Stimulated activated CD8-positive, alpha-beta memory T cell treated with anti-CD3 and anti-CD28 coated beads, Interleukin-2, amount 100 ng/mL, for 1 hour (primary cell): ENCODE data around the gene WFDC1.

Experiments used
- DNase-seq, 2 donors: peaks; one replicate each; pipeline ENCODE4 v3.0.0-alpha.2; 2020; ENCODE audit warnings: low read depth in 2 of 2

WFDC1 gene

GRCh38 chr16:84294531-84295142 is at the start of gene WFDC1:
Gene WFDC1 (plus strand): TSS chr16:84294878. CDS start chr16:84294972, 94 bp downstream.
- no peak for DNase-seq

GRCh38 chr16:84245956-84246678 is 48.6 kb upstream of the WFDC1 start:
- no peak for DNase-seq

GRCh38 chr16:84246679-84247077 is 48.0 kb upstream of the WFDC1 start:
- no peak for DNase-seq

GRCh38 chr16:84247331-84247730 is 47.3 kb upstream of the WFDC1 start:
- DNase-seq = no peak

- no peak for DNase-seq
Measured at GRCh38 chr16:84247844-84248243, 46.8 kb upstream of the WFDC1 start.

- DNase-seq = no peak
Measured at GRCh38 chr16:84252184-84252583, 42.5 kb upstream of the WFDC1 start.

GRCh38 chr16:84253173-84253572 is 41.5 kb upstream of the WFDC1 start:
- no peak for DNase-seq

- no peak for DNase-seq
Measured at GRCh38 chr16:84254062-84254461, 40.6 kb upstream of the WFDC1 start.

- DNase-seq = no peak
Measured at GRCh38 chr16:84255050-84255810, 39.4 kb upstream of the WFDC1 start.

GRCh38 chr16:84258266-84258665 is 36.4 kb upstream of the WFDC1 start:
- no peak for DNase-seq

GRCh38 chr16:84259691-84260090 is 35.0 kb upstream of the WFDC1 start:
- DNase-seq = no peak

- DNase-seq = no peak
Measured at GRCh38 chr16:84260766-84261554, 33.7 kb upstream of the WFDC1 start.

- DNase-seq = no peak
Measured at GRCh38 chr16:84262031-84262430, 32.6 kb upstream of the WFDC1 start.

- DNase-seq = no peak
Measured at GRCh38 chr16:84262939-84263338, 31.7 kb upstream of the WFDC1 start.

- DNase-seq = no peak
Measured at GRCh38 chr16:84266451-84266850, 28.2 kb upstream of the WFDC1 start.

GRCh38 chr16:84267380-84267779 is 27.3 kb upstream of the WFDC1 start:
- DNase-seq = no peak

GRCh38 chr16:84268291-84269040 is 26.2 kb upstream of the WFDC1 start:
- no peak for DNase-seq

- DNase-seq = no peak
Measured at GRCh38 chr16:84270071-84270470, 24.6 kb upstream of the WFDC1 start.

GRCh38 chr16:84270531-84270930 is 24.1 kb upstream of the WFDC1 start:
- DNase-seq = no peak

- DNase-seq = no peak
Measured at GRCh38 chr16:84271037-84271436, 23.6 kb upstream of the WFDC1 start.

- DNase-seq = no peak
Measured at GRCh38 chr16:84271866-84272265, 22.8 kb upstream of the WFDC1 start.
